HepG2 (cell line): Measurements from ENCODE around the gene ADAMTS16. TPM values are rescaled to one million over a fixed set of nuclear protein-coding genes. Genes with fewer than 3 reads are reported as not detected.

Experiments
- ATF5 ChIP-seq: sonication (generic); formaldehyde crosslinking; IDR thresholded peaks from 2 replicates; pipeline ENCODE4 v1.4.0; 2020; ENCODE audit warnings: mild to moderate bottlenecking, low read depth, missing genetic modification reagents
- ELF4 ChIP-seq: sonication (generic); formaldehyde crosslinking; IDR thresholded peaks from 2 replicates; pipeline ENCODE4 v1.5.0; 2020; ENCODE audit warnings: missing genetic modification reagents, mild to moderate bottlenecking, moderate library complexity, borderline replicate concordance
- FOSL2 ChIP-seq: sonication (generic); formaldehyde crosslinking; IDR thresholded peaks from 2 replicates; pipeline ENCODE4 v1.4.0; 2020; ENCODE audit warnings: missing genetic modification reagents
- FOXK2 ChIP-seq: fragments of 450-650 bp; IDR thresholded peaks from 2 replicates; pipeline ENCODE4 v1.6.1; 2016
- HMG20B ChIP-seq: conservative IDR thresholded peaks from 2 replicates; pipeline ENCODE4 v1.6.1; 2016; ENCODE audit warnings: missing genetic modification reagents, missing compliant biosample characterization
- KAT8 ChIP-seq: IDR thresholded peaks from 2 replicates; pipeline ENCODE4 v1.6.1; 2016; ENCODE audit warnings: missing genetic modification reagents, missing compliant biosample characterization
- MATR3 ChIP-seq: sonication (generic); formaldehyde crosslinking; IDR thresholded peaks from 2 replicates; pipeline ENCODE4 v1.4.0; 2020; ENCODE audit warnings: missing genetic modification reagents
- MAZ ChIP-seq, 2 experiments: sonication (generic) in 1 of 2; formaldehyde crosslinking in 1 of 2; IDR thresholded peaks; 2 replicates each; pipeline versions ENCODE4 v1.5.0 to v1.6.1; 2012 to 2020; ENCODE audit warnings: low read depth in 2 of 2, mild to moderate bottlenecking in 2 of 2, borderline replicate concordance in 1 of 2, improper control_type of control experiment in 1 of 2, low read length in 1 of 2, missing genetic modification reagents in 1 of 2, moderate library complexity in 1 of 2
- PHB2 ChIP-seq: fragments of 450-650 bp; IDR thresholded peaks from 2 replicates; pipeline ENCODE4 v1.6.1; 2018; ENCODE audit not compliant: partially characterized antibody
- RARG ChIP-seq: sonication (generic); formaldehyde crosslinking; IDR thresholded peaks from 2 replicates; pipeline ENCODE4 v1.4.0; 2020; ENCODE audit warnings: low read depth, mild to moderate bottlenecking, missing genetic modification reagents
- SNAI1 ChIP-seq: sonication (generic); formaldehyde crosslinking; IDR thresholded peaks from 2 replicates; pipeline ENCODE4 v1.5.0; 2020; ENCODE audit warnings: mild to moderate bottlenecking, missing genetic modification reagents, borderline replicate concordance
- SOX5 ChIP-seq: IDR thresholded peaks from 2 replicates; pipeline ENCODE4 v1.6.1; 2016; ENCODE audit warnings: borderline replicate concordance
- TGIF2 ChIP-seq: IDR thresholded peaks from 2 replicates; pipeline ENCODE4 v1.6.1; 2016; ENCODE audit warnings: control low read depth, missing compliant biosample characterization
- ZFP36 ChIP-seq: fragments of 150-350 bp; IDR thresholded peaks from 2 replicates; pipeline ENCODE4 v1.6.1; 2018; ENCODE audit warnings: borderline replicate concordance, low read length, low read depth; ENCODE audit not compliant: partially characterized antibody
- ZMYM3 ChIP-seq: sonication (generic); formaldehyde crosslinking; IDR thresholded peaks from 2 replicates; pipeline ENCODE4 v1.5.1; 2020; ENCODE audit warnings: mild to moderate bottlenecking, missing genetic modification reagents
- ZNF3 ChIP-seq: IDR thresholded peaks from 2 replicates; pipeline ENCODE4 v1.7.0; 2017; ENCODE audit warnings: inconsistent platforms
- ZNF576 ChIP-seq: sonication (generic); formaldehyde crosslinking; IDR thresholded peaks from 2 replicates; pipeline ENCODE4 v1.4.0; 2020; ENCODE audit warnings: mild to moderate bottlenecking, missing genetic modification reagents
- ZNF605 ChIP-seq: sonication (generic); formaldehyde crosslinking; IDR thresholded peaks from 2 replicates; pipeline ENCODE4 v1.8.0; 2022; ENCODE audit warnings: mild to moderate bottlenecking, missing genetic modification reagents
- ZNF615 ChIP-seq: sonication (generic); formaldehyde crosslinking; IDR thresholded peaks from 2 replicates; pipeline ENCODE4 v1.5.0; 2020; ENCODE audit warnings: mild to moderate bottlenecking, missing genetic modification reagents, borderline replicate concordance
- ZNF652 ChIP-seq: IDR thresholded peaks from 2 replicates; pipeline ENCODE4 v1.6.1; 2016; ENCODE audit warnings: low read depth, borderline replicate concordance
- ZNF780A ChIP-seq: sonication (generic); formaldehyde crosslinking; IDR thresholded peaks from 2 replicates; pipeline ENCODE4 v1.8.0; 2022; ENCODE audit warnings: mild to moderate bottlenecking, missing genetic modification reagents, moderate library complexity
- polyA plus RNA-seq, 8 experiments: library from polyadenylated mRNA; depleted of rRNA in 3 of 8; stranded (reverse) in 7 of 8; unstranded in 1 of 8; fragments of >200 nt; fragmentation: Illumina TruSeq in 4 of 8; extraction: Trizol in 4 of 8; gene quantifications; 2 replicates each; pipeline versions ENCODE4 v1.2.1 to v1.2.3, GENCODE V29; 2011 to 2016; ENCODE audit warnings: low read depth in 4 of 8, missing spikeins in 1 of 8, mixed read lengths in 1 of 8; ENCODE audit not compliant: insufficient read depth in 1 of 8
- total RNA-seq, 5 experiments: library from RNA; depleted of rRNA; stranded (reverse); fragments of >200 nt; fragmentation: Illumina TruSeq; extraction: Trizol; gene quantifications; 2 replicates each; pipeline ENCODE4 v1.2.3, GENCODE V29; 2016; ENCODE audit warnings: low read depth in 1 of 5
- TF ChIP-seq, protein P1 (sequence below): sonication (generic); formaldehyde crosslinking; IDR thresholded peaks from 2 replicates; pipeline ENCODE4 v1.5.0; 2020; ENCODE audit warnings: mild to moderate bottlenecking, missing genetic modification reagents
- TF ChIP-seq, protein P2 (sequence below): sonication (generic); formaldehyde crosslinking; IDR thresholded peaks from 2 replicates; pipeline ENCODE4 v1.4.0; 2020; ENCODE audit warnings: missing genetic modification reagents; ENCODE audit errors: not compliant biosample characterization
- TF ChIP-seq, protein P3 (sequence below): sonication (generic); formaldehyde crosslinking; IDR thresholded peaks from 2 replicates; pipeline ENCODE4 v1.5.1; 2020; ENCODE audit warnings: missing genetic modification reagents, mild to moderate bottlenecking, borderline replicate concordance

ADAMTS16 gene
- total and polyA plus RNA-seq, 2 of the 13 experiments (the other 11 are each of a cell fraction or from before 2014, with no cell fraction given), result 0.02 to 0.03 TPM

GRCh38 chr5:5350101-5350500, 210.0 kb downstream of the ADAMTS16 start (continued):
- TF ChIP-seq MAZ (IDR thresholded peaks at IDR 0.05; ENCODE audit: borderline replicate concordance, low read depth, low read length) (peak; percentile 57; the same call in 1 of the 2 replicates), MAZ (CRISPR knock-in tag; IDR thresholded peaks at IDR 0.05; ENCODE audit: low read depth) (peak; percentile 34; the same call in 1 of the 2 replicates), ZNF615 (CRISPR knock-in tag) (no peak), SNAI1 (CRISPR knock-in tag) (no peak), ELF4 (CRISPR knock-in tag) (no peak), PHB2 (no peak), ZNF576 (CRISPR knock-in tag) (no peak), HMG20B (CRISPR knock-in tag) (no peak), ZMYM3 (CRISPR knock-in tag) (no peak), FOXK2 (no peak), TGIF2 (no peak), ATF5 (CRISPR knock-in tag) (no peak), FOSL2 (CRISPR knock-in tag) (peak; percentile 98), ZFP36 (no peak), ZNF652 (CRISPR knock-in tag) (no peak), SOX5 (CRISPR knock-in tag) (peak; percentile 60; the same call in 1 of the 2 replicates), MATR3 (CRISPR knock-in tag) (no peak), RARG (no peak), ZNF780A (CRISPR knock-in tag) (no peak), ZNF3 (CRISPR knock-in tag) (no peak), KAT8 (CRISPR knock-in tag) (no peak), ZNF605 (CRISPR knock-in tag) (no peak)
- TF ChIP-seq, protein P1, sequence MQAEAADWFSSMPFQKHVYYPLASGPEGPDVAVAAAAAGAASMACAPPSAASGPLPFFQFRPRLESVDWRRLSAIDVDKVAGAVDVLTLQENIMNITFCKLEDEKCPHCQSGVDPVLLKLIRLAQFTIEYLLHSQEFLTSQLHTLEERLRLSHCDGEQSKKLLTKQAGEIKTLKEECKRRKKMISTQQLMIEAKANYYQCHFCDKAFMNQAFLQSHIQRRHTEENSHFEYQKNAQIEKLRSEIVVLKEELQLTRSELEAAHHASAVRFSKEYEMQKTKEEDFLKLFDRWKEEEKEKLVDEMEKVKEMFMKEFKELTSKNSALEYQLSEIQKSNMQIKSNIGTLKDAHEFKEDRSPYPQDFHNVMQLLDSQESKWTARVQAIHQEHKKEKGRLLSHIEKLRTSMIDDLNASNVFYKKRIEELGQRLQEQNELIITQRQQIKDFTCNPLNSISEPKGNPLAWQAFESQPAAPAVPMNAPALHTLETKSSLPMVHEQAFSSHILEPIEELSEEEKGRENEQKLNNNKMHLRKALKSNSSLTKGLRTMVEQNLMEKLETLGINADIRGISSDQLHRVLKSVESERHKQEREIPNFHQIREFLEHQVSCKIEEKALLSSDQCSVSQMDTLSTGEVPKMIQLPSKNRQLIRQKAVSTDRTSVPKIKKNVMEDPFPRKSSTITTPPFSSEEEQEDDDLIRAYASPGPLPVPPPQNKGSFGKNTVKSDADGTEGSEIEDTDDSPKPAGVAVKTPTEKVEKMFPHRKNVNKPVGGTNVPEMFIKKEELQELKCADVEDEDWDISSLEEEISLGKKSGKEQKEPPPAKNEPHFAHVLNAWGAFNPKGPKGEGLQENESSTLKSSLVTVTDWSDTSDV (CRISPR knock-in tag), result no peak
- TF ChIP-seq, protein P2, sequence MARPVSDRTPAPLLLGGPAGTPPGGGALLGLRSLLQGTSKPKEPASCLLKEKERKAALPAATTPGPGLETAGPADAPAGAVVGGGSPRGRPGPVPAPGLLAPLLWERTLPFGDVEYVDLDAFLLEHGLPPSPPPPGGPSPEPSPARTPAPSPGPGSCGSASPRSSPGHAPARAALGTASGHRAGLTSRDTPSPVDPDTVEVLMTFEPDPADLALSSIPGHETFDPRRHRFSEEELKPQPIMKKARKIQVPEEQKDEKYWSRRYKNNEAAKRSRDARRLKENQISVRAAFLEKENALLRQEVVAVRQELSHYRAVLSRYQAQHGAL (CRISPR knock-in tag), result no peak
- TF ChIP-seq, protein P3, sequence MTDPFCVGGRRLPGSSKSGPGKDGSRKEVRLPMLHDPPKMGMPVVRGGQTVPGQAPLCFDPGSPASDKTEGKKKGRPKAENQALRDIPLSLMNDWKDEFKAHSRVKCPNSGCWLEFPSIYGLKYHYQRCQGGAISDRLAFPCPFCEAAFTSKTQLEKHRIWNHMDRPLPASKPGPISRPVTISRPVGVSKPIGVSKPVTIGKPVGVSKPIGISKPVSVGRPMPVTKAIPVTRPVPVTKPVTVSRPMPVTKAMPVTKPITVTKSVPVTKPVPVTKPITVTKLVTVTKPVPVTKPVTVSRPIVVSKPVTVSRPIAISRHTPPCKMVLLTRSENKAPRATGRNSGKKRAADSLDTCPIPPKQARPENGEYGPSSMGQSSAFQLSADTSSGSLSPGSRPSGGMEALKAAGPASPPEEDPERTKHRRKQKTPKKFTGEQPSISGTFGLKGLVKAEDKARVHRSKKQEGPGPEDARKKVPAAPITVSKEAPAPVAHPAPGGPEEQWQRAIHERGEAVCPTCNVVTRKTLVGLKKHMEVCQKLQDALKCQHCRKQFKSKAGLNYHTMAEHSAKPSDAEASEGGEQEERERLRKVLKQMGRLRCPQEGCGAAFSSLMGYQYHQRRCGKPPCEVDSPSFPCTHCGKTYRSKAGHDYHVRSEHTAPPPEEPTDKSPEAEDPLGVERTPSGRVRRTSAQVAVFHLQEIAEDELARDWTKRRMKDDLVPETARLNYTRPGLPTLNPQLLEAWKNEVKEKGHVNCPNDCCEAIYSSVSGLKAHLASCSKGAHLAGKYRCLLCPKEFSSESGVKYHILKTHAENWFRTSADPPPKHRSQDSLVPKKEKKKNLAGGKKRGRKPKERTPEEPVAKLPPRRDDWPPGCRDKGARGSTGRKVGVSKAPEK, result no peak
